ENCODE measurements around the gene IL1R2. TPM values are rescaled to one million over a fixed set of nuclear protein-coding genes. Genes with fewer than 3 reads are reported as not detected.

The IL1R2 gene
- total and polyA plus RNA-seq, 2 of the 13 experiments (the other 11 are each of a cell fraction or from before 2014, with no cell fraction given): 3.6 to 7.3 TPM

GRCh38 chr2:101961338-101962191 lies 30.2 kb upstream of the IL1R2 start (continued):
- TF ChIP-seq, protein P1, sequence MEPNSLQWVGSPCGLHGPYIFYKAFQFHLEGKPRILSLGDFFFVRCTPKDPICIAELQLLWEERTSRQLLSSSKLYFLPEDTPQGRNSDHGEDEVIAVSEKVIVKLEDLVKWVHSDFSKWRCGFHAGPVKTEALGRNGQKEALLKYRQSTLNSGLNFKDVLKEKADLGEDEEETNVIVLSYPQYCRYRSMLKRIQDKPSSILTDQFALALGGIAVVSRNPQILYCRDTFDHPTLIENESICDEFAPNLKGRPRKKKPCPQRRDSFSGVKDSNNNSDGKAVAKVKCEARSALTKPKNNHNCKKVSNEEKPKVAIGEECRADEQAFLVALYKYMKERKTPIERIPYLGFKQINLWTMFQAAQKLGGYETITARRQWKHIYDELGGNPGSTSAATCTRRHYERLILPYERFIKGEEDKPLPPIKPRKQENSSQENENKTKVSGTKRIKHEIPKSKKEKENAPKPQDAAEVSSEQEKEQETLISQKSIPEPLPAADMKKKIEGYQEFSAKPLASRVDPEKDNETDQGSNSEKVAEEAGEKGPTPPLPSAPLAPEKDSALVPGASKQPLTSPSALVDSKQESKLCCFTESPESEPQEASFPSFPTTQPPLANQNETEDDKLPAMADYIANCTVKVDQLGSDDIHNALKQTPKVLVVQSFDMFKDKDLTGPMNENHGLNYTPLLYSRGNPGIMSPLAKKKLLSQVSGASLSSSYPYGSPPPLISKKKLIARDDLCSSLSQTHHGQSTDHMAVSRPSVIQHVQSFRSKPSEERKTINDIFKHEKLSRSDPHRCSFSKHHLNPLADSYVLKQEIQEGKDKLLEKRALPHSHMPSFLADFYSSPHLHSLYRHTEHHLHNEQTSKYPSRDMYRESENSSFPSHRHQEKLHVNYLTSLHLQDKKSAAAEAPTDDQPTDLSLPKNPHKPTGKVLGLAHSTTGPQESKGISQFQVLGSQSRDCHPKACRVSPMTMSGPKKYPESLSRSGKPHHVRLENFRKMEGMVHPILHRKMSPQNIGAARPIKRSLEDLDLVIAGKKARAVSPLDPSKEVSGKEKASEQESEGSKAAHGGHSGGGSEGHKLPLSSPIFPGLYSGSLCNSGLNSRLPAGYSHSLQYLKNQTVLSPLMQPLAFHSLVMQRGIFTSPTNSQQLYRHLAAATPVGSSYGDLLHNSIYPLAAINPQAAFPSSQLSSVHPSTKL (CRISPR knock-in tag; IDR thresholded peaks at IDR 0.05): peak; percentile 77
- no peak; the same call in 1 of the 2 replicates for TF ChIP-seq RFXAP (CRISPR knock-in tag; IDR thresholded peaks at IDR 0.05; ENCODE audit: borderline replicate concordance)
- TF ChIP-seq ZNF44 (CRISPR knock-in tag; IDR thresholded peaks at IDR 0.05): 0 out of 2 replicates have a peak, but pooled peaks have one; percentile 36
- no peak; the same call in 1 of the 2 replicates for TF ChIP-seq TAF1 (CRISPR knock-in tag; IDR thresholded peaks at IDR 0.05)
- peak; percentile 95 for TF ChIP-seq HNF4G (IDR thresholded peaks at IDR 0.05; ENCODE audit: borderline replicate concordance, low read depth, low read length)
- TF ChIP-seq HNF4G (CRISPR knock-in tag; IDR thresholded peaks at IDR 0.05; ENCODE audit: borderline replicate concordance, low read depth): peak; percentile 57; the same call in 1 of the 2 replicates
- no peak for TF ChIP-seq PCBP1 (IDR thresholded peaks at IDR 0.05; ENCODE audit: borderline replicate concordance, low read depth, low read length)
- TF ChIP-seq, protein P2, sequence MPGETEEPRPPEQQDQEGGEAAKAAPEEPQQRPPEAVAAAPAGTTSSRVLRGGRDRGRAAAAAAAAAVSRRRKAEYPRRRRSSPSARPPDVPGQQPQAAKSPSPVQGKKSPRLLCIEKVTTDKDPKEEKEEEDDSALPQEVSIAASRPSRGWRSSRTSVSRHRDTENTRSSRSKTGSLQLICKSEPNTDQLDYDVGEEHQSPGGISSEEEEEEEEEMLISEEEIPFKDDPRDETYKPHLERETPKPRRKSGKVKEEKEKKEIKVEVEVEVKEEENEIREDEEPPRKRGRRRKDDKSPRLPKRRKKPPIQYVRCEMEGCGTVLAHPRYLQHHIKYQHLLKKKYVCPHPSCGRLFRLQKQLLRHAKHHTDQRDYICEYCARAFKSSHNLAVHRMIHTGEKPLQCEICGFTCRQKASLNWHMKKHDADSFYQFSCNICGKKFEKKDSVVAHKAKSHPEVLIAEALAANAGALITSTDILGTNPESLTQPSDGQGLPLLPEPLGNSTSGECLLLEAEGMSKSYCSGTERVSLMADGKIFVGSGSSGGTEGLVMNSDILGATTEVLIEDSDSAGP (CRISPR knock-in tag; IDR thresholded peaks at IDR 0.05; ENCODE audit: borderline replicate concordance): peak; percentile 57
- TF ChIP-seq, protein P3, sequence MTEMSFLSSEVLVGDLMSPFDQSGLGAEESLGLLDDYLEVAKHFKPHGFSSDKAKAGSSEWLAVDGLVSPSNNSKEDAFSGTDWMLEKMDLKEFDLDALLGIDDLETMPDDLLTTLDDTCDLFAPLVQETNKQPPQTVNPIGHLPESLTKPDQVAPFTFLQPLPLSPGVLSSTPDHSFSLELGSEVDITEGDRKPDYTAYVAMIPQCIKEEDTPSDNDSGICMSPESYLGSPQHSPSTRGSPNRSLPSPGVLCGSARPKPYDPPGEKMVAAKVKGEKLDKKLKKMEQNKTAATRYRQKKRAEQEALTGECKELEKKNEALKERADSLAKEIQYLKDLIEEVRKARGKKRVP (CRISPR knock-in tag; IDR thresholded peaks at IDR 0.05): peak in 1 of 2 experiments; percentile 94; a peak in 2 of 4 replicates
- no peak for TF ChIP-seq ZEB1 (IDR thresholded peaks at IDR 0.05; ENCODE audit: insufficient replicate concordance, low read depth)
- TF ChIP-seq RARA (CRISPR knock-in tag; IDR thresholded peaks at IDR 0.05): peak; percentile 45; the same call in 1 of the 2 replicates
- TF ChIP-seq CENPT (CRISPR knock-in tag; IDR thresholded peaks at IDR 0.05; ENCODE audit: low read depth): no peak
- no peak for TF ChIP-seq ZNF781 (CRISPR knock-in tag; IDR thresholded peaks at IDR 0.05; ENCODE audit: borderline replicate concordance, not compliant biosample characterization)
- TF ChIP-seq EED (CRISPR knock-in tag; IDR thresholded peaks at IDR 0.05): no peak
- TF ChIP-seq TBX2 (CRISPR knock-in tag; IDR thresholded peaks at IDR 0.05; ENCODE audit: borderline replicate concordance): peak; percentile 30; the same call in 1 of the 2 replicates
- no peak for TF ChIP-seq TP53 (CRISPR knock-in tag; conservative IDR thresholded peaks at IDR 0.05)
- TF ChIP-seq KLF11 (CRISPR knock-in tag; IDR thresholded peaks at IDR 0.05): no peak
- TF ChIP-seq ZNF597 (CRISPR knock-in tag; IDR thresholded peaks at IDR 0.05): no peak
- TF ChIP-seq HMGA1 (CRISPR knock-in tag; conservative IDR thresholded peaks at IDR 0.05): no peak
- peak; percentile 91 for TF ChIP-seq FOXK2 (IDR thresholded peaks at IDR 0.05)
- no peak for TF ChIP-seq SMAD3 (CRISPR knock-in tag; IDR thresholded peaks at IDR 0.05)
